ENCODE data around the gene RASSF1.

RASSF1 gene, protein sequence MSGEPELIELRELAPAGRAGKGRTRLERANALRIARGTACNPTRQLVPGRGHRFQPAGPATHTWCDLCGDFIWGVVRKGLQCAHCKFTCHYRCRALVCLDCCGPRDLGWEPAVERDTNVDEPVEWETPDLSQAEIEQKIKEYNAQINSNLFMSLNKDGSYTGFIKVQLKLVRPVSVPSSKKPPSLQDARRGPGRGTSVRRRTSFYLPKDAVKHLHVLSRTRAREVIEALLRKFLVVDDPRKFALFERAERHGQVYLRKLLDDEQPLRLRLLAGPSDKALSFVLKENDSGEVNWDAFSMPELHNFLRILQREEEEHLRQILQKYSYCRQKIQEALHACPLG

DNA sequence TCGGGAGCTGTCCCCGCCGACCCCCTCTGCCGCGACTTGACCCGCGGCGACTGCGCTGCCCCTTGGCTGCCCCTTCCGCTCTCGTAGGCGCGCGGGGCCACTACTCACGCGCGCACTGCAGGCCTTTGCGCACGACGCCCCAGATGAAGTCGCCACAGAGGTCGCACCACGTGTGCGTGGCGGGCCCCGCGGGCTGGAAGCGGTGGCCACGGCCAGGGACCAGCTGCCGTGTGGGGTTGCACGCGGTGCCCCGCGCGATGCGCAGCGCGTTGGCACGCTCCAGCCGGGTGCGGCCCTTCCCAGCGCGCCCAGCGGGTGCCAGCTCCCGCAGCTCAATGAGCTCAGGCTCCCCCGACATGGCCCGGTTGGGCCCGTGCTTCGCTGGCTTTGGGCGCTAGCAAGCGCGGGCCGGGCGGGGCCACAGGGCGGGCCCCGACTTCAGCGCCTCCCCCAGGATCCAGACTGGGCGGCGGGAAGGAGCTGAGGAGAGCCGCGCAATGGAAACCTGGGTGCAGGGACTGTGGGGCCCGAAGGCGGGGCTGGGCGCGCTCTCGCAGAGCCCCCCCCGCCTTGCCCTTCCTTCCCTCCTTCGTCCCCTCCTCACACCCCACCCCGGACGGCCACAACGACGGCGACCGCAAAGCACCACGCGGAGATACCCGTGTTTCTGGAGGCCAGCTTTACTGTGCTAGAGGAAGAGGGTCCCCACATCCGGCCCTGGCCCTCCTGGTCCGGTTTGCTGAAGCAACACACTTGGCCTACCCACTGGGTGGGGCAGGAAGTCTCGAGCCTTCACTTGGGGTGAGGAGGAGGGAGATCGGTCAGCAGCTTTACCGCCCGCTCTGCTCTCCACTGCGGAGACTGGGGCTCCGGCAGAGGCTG lies at the start of gene RASSF1:
Gene RASSF1 (minus strand): TSS at position 389 of the 882 bp plus-strand sequence. CDS start 31 bp downstream, at position 358.
- DNase-seq: peak; percentile 90

DNA sequence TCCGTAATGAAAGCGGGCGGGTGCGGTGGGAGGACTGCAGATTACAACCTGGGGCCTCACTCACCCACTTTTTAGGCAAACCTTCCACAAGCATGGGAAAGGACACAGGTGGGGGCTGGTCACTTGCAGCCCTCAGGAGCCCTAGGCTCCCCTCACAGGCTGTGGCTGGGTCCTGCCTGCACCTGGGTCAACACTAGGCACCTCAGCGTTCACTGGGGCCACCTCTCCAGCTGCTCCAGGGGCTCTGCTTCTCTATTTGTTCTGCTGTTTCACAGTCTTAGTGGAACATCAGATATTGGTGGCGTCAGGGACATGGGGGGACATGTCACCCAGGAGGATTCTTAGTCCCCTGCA lies 48.8 kb upstream of the RASSF1 start:
- no peak for DNase-seq

DNA sequence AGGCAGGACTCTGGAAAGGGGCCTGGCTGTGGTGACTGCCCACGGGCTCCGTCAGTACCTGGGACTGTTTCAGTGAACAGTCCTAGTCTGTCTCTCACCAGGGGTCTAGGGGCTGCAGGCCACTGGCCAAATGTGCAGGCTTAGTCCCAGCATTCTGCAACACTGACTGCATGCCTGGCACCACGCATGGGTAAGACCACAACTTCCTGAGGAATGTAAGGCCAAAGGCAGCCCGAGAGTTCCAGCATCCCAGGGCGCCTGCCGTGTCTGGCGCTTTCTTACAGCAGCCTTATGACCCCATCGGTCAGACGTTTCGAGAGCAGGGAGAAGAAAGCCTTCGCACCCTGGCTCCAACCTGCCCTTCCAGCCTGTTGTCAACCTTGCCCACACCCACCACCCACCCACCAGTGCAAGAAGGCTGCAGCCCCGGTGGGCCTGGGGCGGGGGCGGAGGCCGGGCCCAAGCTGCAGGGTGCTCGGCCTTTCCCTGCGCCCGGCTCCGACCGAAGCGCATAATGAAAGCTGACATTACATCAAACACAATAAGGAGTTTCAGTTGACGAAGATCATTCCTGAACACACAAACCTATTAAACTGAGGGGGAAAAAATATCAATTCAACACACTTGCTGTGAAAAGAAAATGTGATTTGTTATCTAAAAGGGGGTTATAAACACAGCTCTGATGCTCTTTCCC lies 48.2 kb upstream of the RASSF1 start:
- no peak for DNase-seq

DNA sequence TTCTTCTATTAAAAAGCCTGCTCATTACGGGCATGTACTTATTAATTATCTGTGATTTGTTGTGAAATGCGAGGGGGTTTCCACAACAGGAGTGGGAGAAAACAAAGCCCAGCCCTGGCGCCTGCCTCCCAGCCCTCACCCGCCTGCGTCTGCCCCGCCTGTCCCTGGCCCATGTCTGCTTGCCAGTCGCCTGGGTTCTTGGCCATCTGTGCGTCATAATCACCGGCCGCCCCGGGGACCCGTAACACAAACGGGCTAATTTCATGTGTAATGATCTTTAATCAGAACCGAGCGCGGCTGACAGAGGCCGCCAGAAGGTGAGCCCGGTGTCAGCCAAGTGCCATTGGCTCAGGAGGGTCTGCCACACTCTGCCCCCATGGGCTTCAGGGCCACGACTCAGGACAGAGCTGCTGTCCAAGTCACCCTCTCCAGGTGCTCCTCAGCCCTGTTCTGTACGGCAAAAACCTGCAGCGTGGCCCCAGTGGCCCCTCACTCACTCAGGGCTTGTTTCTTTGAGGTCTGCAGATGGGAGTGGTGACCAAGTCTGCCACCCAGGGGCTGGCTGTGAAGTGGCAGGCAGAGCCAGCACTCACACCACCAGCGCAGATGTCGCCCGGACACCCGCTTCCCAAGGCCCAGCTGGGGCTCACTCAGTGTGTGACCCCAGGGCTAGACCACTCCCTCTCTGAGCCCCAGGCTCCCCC lies 47.5 kb upstream of the RASSF1 start:
- no peak for DNase-seq

DNA sequence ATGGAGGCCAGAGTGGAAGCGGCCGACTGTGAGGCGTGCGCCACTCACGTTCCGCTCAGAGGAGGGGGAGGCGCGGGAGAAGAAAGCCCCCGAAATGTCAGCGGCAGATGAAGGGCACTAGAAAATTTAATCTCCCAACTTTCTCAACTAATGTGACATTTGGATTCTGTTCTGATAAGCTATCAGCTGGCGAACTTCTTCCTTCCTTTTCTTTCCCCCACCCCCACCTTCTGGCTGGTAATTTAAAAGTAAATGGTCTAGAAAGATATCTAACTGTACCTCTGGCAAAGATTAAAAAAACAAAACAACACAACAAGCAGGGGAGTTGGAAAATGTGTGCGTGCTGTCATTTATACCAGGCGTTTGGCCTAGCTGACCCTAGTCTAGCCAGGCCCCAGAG lies 45.1 kb upstream of the RASSF1 start:
- no peak for DNase-seq

DNA sequence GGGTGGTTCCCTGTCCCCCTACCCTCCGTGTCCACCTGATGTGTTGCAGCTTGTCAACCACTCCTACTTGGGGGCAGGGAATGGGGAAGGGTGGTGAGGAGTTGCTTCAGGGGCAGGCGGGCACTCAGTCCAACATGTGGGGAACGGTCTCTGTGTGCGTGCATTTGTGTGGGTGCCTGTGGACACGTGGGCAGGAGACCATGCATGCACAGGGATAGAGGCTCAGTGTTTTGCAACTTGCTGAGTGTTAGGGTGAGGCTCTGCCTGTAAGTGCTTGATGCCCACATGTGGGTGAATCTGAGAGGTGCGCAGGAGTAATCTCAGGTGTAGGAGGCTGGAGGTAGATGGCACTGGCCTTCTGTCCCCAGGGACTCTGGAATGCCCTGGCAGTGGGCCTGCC lies 43.1 kb upstream of the RASSF1 start:
- DNase-seq: no peak

DNA sequence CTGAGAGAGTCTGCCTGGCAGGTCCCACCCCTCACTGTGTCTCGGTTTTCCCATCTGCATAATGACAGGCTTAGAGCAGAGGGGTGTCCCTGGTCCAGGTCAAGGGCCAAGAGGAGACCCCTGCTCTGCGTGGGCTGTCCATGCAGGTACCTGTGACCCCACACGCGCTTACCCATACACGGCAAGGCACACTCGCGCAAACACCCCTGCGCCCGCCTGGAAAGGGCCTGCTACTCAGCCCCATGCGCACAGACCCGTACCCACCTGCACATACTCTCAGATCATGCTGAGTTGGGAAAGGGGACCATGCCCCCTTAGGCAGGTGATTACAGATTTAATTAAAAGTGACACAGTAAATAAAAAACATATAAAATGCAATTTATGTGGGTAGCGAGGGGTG lies 42.1 kb upstream of the RASSF1 start:
- DNase-seq: no peak

DNA sequence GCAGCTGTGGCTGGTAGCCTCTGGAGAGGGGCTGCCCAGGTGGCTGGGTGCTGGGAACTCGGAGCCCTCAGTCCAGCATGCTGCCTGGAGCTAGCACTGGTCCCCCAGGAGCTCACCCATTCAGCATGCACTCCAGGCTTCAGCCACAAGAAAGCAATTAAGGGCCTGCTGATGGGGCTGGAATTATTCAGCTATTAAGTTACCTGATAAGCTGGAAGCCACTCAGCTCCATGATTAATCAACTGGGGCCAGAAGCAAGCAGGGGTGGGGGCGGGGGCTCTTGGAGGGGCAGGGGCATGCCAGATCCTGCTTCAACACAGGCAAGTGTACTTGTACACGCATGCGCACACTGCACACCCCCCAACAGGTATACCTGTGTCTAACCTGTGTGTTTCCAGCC lies 40.7 kb upstream of the RASSF1 start:
- DNase-seq: no peak

DNA sequence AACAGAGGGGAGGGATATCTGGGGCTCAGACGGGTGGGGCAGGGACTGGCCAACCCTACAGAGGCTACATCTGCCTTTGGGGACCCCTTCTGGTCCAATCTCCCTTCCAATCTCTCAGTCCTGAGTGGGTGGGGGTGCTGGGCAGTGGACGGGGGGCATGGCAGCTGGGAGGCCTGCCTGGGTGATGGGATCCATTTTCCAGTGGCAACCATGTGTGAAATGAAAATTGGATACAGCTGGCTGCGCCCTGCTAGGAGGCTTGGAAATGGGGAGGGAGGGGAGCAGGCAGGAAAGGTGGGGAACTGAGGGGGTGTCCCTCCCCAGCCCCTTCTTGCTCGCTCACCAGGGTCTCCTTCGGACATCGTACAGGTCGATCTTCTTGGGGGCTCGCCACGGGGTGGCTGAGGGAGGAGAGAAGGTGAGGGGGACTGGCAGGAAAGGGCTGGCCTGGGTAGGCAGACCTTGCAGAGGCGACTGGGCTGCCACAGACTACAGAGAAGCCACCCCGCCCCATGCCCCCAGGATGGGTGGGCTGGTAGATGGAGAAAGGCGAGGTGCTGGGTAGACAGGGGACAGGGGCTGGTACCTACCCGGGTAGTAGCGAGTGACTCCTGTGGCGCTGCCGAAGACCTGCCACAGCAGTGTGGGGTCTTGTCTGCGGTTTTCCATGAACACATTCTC lies 39.9 kb upstream of the RASSF1 start:
- DNase-seq: no peak

DNA sequence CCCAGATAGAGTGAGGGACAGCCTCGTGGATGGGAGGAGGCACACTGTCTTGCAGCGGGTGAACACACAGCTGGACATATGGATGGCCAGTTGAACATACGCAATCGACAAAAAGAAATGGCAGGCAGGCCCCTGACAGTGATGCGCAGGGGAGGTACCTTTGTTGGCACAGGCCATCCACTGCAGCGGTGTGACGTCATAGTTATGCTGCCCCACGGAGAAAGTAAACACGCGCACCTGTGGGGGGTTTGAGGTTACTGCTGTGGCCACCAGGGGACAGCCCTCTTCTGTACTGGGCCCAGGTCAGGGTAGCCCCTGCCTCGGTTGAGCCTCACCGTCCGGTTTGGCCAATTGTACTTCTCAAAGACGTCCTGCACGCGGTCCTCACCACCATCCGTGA lies 38.1 kb upstream of the RASSF1 start:
- no peak for DNase-seq

DNA sequence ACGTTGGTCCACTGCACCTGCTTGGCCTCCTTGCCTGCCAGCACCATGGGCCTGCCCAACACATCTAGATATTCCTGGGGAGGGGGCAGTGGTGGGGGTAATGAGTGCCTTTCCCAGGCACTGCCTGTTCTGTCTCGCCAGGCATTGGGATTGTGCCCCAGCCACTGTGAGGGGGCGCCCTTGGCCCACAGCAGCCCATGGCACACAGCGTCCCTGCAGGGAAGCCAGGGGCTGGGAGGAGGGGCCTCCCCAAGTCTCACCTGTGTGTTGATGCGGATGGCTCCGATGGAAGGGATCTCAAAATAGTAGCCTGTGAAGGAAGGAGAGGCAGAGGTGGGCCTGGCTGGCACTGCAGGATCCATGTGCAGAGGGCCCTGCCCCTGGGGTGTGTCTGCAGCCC lies 37.4 kb upstream of the RASSF1 start:
- no peak for DNase-seq

DNA sequence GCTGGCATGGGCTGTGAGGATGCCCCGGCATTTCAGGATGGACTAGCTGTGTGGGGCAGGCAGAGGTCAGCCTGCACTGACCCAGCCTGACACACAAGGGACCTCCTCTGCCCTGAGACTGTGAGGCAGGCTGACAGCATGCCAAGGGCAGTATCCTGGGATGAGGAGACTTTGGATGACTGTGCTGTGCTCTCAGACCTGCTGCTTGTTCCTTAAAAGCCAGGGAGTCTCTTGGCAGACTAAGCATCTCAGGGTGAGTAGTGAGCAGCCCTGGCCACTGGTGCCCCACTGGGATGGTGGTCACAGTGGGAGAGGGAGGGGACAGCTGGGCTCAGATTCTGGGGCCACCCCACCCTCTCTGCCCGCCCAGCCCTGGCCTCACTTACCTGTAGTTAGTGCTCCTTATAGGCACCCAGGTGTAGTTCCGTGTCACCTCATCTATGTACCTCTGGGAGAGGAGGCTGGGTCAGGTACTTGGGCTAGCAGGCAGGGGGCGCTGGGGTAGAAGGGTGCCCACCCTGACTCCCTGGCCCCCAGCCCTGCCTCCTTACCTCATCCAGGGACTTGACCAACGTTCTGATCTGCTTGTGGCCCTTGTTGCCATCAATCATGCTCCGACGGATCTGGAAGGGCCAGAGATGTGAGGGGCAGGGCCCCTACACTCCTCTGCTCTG lies 34.8 kb upstream of the RASSF1 start:
- no peak for DNase-seq

DNA sequence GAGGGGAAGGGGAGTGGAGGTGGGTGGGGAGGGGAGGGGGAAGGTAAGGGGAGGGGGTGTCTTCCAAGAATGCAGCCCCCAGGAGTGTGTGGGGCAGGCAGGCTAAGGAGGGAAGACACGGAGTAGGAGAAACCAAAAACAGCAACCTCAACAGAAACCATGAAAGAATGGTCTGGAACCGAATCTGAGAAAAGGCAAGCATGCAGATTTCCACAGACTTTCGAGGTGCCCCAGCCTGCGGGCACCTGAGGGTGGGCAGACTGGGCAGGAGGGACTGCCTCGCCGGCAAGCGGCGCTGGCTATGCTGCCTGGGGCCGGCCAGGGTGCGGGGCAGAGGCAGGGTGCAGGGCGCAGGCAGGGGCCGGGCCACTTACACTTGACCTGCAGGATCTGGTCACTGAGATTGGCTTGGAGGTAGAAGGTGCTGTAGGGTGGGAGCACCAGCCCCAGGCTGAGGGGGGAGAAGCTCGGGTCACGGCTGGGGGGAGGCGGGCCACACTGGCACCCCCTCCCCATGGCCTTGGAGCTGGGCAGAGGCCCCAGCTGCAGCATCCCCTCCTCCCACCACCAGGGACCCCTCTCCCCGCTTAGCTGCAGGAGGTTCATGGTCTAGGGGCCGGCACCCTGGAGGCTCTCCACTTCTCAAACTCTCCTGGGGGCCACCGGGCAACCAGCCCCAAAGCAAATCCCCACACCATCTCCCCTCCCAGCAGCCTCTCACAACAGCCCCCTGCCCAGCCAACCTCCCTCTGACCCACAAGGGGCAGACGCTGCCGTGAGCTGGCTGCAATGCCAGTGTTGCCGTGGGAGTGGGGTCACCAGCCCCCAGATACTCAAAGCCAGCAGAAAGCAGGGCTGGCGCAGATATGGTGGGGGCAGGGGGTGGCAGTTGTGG lies 34.0 kb upstream of the RASSF1 start:
- no peak for DNase-seq

DNA sequence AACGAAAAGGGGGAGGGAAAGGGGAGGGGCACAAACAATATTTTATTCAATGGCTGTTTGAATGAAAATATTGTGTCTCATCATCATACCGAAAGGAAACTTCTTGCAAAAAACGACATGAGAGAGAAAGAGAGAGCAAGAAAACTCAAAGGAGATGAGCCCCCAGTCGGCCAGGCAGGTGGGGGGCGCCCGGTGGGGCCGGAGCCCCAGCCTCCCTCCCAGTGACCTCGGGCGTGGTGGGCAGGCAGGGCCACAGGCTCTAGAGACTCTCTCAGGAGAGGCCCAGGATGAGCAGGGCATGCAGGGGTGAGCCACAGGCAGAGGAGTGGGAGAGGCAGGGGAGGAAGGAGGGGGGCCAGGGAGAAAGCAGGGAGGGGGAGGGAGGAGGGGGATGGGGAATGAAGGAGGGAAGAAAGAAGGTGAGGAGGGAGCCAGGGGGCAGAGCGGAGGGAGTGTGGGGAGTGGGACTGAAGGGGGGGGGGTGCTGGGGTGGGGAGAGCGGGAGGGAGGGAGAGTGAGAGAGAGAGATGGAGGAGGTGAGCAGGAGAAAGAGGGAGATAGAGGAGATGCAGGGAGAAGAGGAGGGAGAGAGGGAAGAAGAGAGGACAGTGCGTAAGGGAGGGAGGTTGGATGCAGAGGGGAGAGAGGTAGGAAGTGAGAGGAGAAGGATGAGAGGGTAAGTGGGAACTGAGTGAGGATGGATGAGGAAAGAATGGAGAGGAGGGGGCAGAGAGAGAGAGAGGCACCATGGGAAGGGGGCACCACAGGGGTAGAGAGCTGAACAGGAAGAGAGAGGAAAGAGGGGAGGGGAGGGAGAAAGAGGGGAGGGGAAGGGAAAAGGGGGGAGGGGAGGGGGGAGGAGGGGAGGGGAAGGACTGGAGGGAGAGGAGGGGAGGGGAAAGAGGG lies 32.8 kb upstream of the RASSF1 start:
- DNase-seq: no peak

DNA sequence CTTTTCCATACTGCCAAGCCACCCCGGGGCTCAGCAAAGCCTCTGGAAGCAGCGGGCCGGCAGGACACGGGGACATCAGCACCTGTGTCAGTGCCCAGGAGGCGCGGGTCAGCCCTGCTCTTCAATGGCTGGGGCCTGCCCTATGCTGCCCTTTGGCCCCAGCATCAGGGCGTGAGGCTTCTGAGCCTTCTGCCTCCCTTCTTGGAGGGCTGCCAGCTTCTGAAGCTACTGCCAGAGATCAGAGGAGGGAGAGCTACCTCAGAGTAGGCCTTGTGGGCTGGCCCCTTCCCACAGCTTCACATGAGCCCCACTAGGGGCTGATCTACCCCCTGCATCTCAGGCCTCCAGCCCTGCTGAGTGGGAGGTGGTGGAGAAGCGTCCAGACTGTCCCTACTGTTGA lies 31.7 kb upstream of the RASSF1 start:
- no peak for DNase-seq

DNA sequence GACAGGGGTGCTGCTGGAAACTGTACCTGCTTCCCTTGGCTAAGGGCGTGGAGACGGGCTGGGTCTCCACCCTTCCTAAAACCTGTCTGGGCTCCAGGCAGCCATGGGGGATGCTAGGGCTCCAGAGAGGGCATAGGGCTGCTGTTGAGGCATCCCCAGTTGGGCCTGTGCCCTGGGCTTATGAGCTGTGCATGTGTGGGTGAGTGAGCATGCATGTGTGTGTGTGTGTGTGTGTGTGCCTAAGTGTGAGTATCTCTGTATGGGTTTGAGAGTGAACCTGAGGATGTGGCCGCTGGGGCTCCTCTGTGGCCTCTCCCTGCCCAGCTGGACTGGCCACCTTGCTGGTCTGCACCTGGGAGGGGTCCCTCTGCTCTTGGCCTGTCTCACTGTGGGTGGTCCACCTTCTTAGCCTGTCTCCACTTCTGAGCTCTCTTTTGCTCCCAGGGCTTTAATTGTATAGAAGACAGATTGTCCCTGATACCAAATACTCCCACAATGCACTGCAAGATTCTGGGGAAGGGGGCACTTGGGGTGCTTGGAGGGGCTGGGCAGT lies 30.6 kb upstream of the RASSF1 start:
- no peak for DNase-seq

DNA sequence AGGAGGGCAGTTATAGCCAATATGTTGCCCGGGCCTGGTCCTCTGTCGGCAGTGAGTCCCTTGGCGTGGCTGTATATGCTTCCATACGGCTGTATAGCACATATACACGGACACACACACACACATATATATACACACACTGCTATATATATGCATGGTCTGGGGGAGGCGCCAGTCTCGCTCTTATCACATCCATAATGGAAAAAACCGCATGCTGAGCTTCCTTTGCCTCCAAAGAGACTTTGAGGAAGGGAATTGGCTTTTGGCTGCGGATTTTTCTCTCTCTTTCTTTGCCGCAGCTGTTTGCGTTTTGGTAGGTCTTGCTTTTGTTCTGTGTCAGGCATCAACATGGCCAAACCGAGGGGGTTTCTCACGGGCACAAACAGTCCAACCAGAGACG lies 30.0 kb upstream of the RASSF1 start:
- peak; percentile 80 for DNase-seq

DNA sequence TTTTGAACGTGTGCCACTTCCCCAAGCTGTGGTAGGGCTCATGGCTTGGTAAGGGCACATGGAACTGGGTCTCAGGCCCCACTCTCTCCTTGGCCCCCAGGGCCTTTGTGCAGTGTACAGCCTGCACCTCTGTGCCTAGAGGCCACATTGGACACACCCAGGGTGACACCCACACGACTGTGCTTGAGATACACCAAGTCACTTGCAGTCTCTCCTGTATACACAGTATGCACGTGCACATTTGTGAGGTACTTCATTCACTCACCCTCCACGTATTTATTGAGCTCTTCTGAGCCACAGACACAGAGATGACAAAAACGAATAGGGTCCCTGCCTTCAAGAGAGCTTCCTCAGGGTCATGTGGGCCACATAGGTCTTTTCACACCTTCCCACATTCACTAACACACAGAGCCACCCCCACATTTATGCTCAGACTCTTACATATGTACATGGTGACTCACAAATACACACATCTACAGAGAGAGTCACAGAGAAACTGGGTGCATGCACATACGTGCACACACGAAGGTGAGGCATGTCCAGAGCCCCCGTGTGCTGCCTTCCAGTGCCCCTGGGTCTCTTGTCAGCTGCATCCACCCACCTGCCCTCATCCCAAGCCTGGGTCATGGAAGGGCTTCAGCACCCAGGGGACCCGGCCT lies 28.5 kb upstream of the RASSF1 start:
- no peak for DNase-seq

DNA sequence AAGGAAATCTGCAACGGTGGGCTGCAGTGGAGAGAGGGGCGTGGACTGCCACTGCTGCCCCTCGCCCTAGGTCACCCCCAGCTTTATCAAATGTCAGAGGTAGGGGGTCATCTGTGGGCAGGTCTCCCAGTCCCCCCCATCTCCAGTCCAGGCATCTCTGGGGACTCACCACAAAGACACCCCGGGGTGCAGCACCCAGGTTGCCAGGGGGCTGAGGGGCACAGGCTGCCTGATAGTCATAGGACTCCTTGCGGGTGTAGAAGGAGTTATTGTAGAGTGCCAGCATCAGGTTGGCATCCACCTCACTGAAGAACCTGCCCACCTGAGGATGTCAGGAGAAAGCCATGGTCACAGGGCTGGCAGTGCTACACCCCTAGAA lies 25.2 kb upstream of the RASSF1 start:
- DNase-seq: no peak
